PC-9 (cell line): Measurements from ENCODE around the gene MTERF2.

ENCODE experiments used
- EZH2 ChIP-seq: fragments of 200-600 bp; sonication (generic); IDR thresholded peaks from 2 replicates; pipeline ENCODE4 v1.8.0; 2017; ENCODE audit warnings: antibody characterized with exemption, low read depth
- TF ChIP-seq, protein P1 (sequence below): fragments of 200-600 bp; sonication (generic); conservative IDR thresholded peaks from 2 replicates; pipeline ENCODE4 v1.6.1; 2017; ENCODE audit warnings: mixed run types, antibody characterized with exemption, mild to moderate bottlenecking, moderate library complexity

DNA sequence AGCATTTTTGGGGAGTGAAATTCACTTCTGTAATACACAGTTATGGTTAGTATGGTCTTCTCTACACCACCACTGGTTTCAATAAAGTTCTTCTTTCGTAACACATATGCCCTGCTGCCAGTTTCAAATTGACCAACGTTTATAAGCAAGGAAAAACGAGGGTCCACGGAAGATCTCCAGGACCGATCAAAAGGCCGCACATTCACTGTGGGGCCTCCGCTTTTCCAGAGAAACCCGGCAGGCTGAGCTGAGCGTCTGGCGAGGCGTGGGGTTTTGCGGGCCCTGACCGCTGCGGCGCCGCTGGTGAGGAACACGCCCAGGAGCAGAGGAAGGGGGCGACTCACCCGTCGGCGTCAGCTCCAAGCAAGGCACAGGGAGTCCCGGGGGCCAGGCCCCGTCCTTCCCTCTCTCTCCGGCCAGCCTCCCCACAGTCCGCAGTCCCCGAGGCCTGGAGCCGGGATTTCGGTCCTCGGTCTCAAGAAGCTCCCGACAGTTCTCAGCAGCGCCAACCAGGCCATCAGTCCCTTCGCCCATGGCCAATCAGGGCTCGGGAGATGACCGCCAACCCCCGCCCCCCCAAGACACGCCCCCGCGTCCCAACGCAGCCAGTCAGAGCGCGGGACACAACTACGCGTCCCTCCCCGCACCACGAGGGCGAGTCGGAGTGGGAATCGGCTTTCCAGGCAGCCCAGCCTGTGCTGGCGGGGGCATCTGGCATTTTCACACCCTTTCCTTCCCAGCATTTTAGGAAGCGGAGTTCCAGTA lies at the start of gene MTERF2:
- TF ChIP-seq, protein P1, sequence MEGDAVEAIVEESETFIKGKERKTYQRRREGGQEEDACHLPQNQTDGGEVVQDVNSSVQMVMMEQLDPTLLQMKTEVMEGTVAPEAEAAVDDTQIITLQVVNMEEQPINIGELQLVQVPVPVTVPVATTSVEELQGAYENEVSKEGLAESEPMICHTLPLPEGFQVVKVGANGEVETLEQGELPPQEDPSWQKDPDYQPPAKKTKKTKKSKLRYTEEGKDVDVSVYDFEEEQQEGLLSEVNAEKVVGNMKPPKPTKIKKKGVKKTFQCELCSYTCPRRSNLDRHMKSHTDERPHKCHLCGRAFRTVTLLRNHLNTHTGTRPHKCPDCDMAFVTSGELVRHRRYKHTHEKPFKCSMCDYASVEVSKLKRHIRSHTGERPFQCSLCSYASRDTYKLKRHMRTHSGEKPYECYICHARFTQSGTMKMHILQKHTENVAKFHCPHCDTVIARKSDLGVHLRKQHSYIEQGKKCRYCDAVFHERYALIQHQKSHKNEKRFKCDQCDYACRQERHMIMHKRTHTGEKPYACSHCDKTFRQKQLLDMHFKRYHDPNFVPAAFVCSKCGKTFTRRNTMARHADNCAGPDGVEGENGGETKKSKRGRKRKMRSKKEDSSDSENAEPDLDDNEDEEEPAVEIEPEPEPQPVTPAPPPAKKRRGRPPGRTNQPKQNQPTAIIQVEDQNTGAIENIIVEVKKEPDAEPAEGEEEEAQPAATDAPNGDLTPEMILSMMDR = no peak
- TF ChIP-seq EZH2 = no peak
